ENCODE measurements around the gene KRT7. TPM values are rescaled to one million over a fixed set of nuclear protein-coding genes. Genes with fewer than 3 reads are reported as not detected.

Gene KRT7
- total and polyA plus RNA-seq, 2 donors (not counting 1 experiment from before 2014, with no cell fraction given), result not detected

- intact Hi-C loops (cut with micrococcal nuclease), result no loop called here
- Histone ChIP-seq H3K36me3 (replicated peaks in 1 of 2; ENCODE audit: control extremely low read depth in 1 of 2, control insufficient read depth in 1 of 2, extremely low read depth in 1 of 2, insufficient read depth in 2 of 2, low read length in 1 of 2) (no peaks in the 10 kb centered on the region), H3K4me3 (ENCODE audit: control extremely low read depth in 1 of 5, extremely low read depth in 1 of 5, insufficient read depth in 1 of 5, low read depth in 2 of 5, low read length in 4 of 5) (no peak overlapping the region), H3K4me2 (replicated peaks; ENCODE audit: low read depth, low read length, poor library complexity, severe bottlenecking) (no peak overlapping the region), H3K27ac (ENCODE audit: low read length in 2 of 2) (no peak overlapping the region), H3K27me3 (replicated peaks in 1 of 4; ENCODE audit: control extremely low read depth in 1 of 4, control insufficient read depth in 3 of 4, insufficient read depth in 4 of 4, low read length in 3 of 4) (peaks cover 0 to 11% (median 0%) of the 10 kb centered on the region in 4 experiments), H3K4me1 (ENCODE audit: control insufficient read depth in 2 of 2, insufficient read depth in 2 of 2, low read length in 2 of 2) (no peaks in the 10 kb centered on the region), H3K9ac (ENCODE audit: low read length) (no peak overlapping the region), H3K79me2 (ENCODE audit: control insufficient read depth, insufficient read depth, low read length) (no peaks in the 10 kb centered on the region), H2AFZ (ENCODE audit: insufficient read depth, low read depth, low read length, poor library complexity, severe bottlenecking) (no peak overlapping the region), H3K9me3 (ENCODE audit: control extremely low read depth in 1 of 3, control insufficient read depth in 2 of 3, insufficient read depth in 1 of 3, low read length in 2 of 3) (no peaks in the 10 kb centered on the region), H4K20me1 (ENCODE audit: control insufficient read depth, insufficient read depth, low read length, poor library complexity, severe bottlenecking) (no peaks in the 10 kb centered on the region)
- no peak for TF ChIP-seq CTCF (IDR thresholded peaks at IDR 0.05)
- TF ChIP-seq EZH2 (IDR thresholded peaks at IDR 0.05; ENCODE audit: borderline replicate concordance, insufficient read depth, low read depth, low read length, poor library complexity, severe bottlenecking), result no peak
- DNase-seq, result no peak
- ChIA-PET CTCF (no interaction called here), POLR2A (no interaction called here)
- no peak for ATAC-seq (ENCODE audit: low read depth)
- H3K27ac Mint-ChIP-seq, result no peak overlapping the region
- peaks cover 35% of the 10 kb centered on the region for H3K27me3 Mint-ChIP-seq
- no peak overlapping the region for H3K4me3 Mint-ChIP-seq
- 95% methylated on average over 4 of the region's 4 CpGs for WGBS (ENCODE audit: insufficient coverage)
- peaks cover 5% of the 10 kb centered on the region for H3K4me1 Mint-ChIP-seq
- no peaks in the 10 kb centered on the region for H3K9me3 Mint-ChIP-seq (ENCODE audit: insufficient read depth)
Measured at GRCh38 chr12:52205612-52206303, 27.3 kb upstream of the KRT7 start.

DNA sequence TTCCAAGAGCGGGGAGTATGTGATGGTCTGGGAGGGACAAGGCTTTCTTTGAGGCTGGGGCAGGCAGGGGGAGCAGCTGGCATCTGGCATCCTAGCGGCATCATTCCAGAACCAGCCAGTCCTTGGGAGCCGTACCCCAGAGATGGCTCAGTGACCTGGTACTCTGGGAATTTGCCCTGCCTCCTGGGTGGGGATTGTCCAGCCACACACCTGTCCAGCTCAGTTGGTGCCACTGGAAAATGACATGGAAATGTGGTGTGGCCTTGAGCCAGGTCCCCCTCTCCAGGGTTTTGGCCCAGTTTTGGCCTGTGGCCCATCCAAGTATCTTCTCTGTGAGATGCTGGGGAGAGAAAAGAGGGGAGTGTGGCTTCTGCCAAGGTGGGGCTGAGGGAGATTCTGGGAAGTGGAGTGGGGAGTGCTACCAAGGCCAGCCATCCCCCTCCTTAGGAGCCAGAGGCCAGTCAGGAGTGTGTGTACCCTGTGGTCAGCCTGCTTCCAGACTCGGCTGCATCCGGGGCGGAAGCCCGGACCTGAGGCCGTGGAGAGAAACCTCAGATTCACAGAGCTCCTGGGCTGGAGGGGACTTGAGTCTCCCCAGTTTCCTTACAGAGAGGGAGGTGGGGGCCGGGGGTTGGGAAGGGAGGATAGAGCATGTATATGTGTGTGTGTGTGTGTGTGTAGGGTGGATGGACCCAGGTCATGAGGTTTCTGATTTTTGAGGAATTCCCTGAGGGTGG is 26.6 kb upstream of the KRT7 start:
- Histone ChIP-seq H4K20me1 (ENCODE audit: control insufficient read depth, insufficient read depth, low read length, poor library complexity, severe bottlenecking) (no peaks in the 10 kb centered on the region), H3K27me3 (replicated peaks in 1 of 4; ENCODE audit: control extremely low read depth in 1 of 4, control insufficient read depth in 3 of 4, insufficient read depth in 4 of 4, low read length in 3 of 4) (peaks cover 0 to 11% (median 0%) of the 10 kb centered on the region in 4 experiments), H3K79me2 (ENCODE audit: control insufficient read depth, insufficient read depth, low read length) (no peaks in the 10 kb centered on the region), H3K4me3 (ENCODE audit: control extremely low read depth in 1 of 5, extremely low read depth in 1 of 5, insufficient read depth in 1 of 5, low read depth in 2 of 5, low read length in 4 of 5) (no peak overlapping the region), H3K36me3 (replicated peaks in 1 of 2; ENCODE audit: control extremely low read depth in 1 of 2, control insufficient read depth in 1 of 2, extremely low read depth in 1 of 2, insufficient read depth in 2 of 2, low read length in 1 of 2) (no peaks in the 10 kb centered on the region), H3K27ac (ENCODE audit: low read length in 2 of 2) (no peak overlapping the region), H3K4me2 (replicated peaks; ENCODE audit: low read depth, low read length, poor library complexity, severe bottlenecking) (no peak overlapping the region), H3K9me3 (ENCODE audit: control extremely low read depth in 1 of 3, control insufficient read depth in 2 of 3, insufficient read depth in 1 of 3, low read length in 2 of 3) (no peaks in the 10 kb centered on the region), H3K4me1 (ENCODE audit: control insufficient read depth in 2 of 2, insufficient read depth in 2 of 2, low read length in 2 of 2) (no peaks in the 10 kb centered on the region), H2AFZ (ENCODE audit: insufficient read depth, low read depth, low read length, poor library complexity, severe bottlenecking) (no peak overlapping the region), H3K9ac (ENCODE audit: low read length) (no peak overlapping the region)
- CTCF ChIA-PET, result no interaction called here
- Mint-ChIP-seq H3K9me3 (ENCODE audit: insufficient read depth) (no peaks in the 10 kb centered on the region), H3K27ac (no peak overlapping the region), H3K4me1 (peaks cover 5% of the 10 kb centered on the region), H3K4me3 (no peak overlapping the region), H3K27me3 (peaks cover 35% of the 10 kb centered on the region)
- POLR2A ChIA-PET, result no interaction called here
- intact Hi-C loops (cut with micrococcal nuclease), result no loop called here
- WGBS (ENCODE audit: insufficient coverage), result 92% methylated on average over 5 of the region's 9 CpGs
- TF ChIP-seq EZH2 (IDR thresholded peaks at IDR 0.05; ENCODE audit: borderline replicate concordance, insufficient read depth, low read depth, low read length, poor library complexity, severe bottlenecking) (no peak), CTCF (IDR thresholded peaks at IDR 0.05) (no peak)
- ATAC-seq (ENCODE audit: low read depth) (no peak), DNase-seq (no peak)
